ENCODE results near the gene RAD18.
A peak's percentile ranks its signal among the peaks of the same experiment; 100 is the strongest.

Gene RAD18

DNA sequence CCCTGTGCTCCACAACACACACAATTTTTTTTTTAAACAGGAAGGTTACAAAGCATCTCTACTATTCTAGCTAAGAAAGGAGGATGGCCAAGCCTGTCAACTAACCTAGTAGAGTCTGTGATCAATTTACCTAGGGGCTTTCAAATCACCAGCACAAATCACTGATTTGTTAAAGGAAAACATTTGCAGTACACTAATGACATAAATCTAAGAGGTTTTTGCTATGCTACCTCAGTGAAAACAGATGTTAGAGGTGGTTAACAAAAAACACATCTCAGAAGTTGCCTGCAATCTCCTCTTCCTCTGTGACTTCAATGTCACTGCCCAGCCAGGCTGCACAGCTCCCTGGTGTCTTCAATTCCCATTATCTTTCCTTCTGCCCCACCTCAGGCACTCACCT is 72.0 kb downstream of the RAD18 start:
- no peak for DNase-seq

DNA sequence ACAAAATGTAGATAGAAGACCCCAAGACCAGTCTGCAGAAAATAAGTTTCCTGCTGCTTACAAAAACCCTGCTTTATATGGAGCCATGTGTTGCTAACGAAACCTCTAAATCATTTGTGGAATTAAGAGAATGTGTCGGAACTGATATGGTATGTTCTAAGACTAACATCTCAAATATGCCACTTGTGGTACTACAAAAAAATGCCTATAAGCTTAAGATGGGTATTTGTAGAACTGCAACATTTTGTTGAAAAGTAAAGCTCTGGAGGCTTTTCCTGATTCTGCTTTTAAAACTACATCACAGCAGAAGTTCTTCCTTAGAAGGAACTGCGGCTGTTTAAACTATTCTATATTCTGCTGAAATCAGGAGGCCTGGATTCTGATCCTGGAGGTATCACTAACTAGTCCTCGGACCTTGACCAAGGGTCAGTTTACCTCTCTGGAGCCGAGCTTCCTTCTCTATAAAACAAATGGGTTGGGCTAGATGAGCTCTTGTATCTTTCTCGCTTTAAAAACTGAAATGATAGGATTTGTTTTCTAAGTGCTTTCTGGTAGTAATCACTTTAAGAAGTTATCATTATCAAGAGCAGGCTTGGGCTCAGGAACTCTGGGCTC is 74.9 kb downstream of the RAD18 start:
- no peak for DNase-seq

DNA sequence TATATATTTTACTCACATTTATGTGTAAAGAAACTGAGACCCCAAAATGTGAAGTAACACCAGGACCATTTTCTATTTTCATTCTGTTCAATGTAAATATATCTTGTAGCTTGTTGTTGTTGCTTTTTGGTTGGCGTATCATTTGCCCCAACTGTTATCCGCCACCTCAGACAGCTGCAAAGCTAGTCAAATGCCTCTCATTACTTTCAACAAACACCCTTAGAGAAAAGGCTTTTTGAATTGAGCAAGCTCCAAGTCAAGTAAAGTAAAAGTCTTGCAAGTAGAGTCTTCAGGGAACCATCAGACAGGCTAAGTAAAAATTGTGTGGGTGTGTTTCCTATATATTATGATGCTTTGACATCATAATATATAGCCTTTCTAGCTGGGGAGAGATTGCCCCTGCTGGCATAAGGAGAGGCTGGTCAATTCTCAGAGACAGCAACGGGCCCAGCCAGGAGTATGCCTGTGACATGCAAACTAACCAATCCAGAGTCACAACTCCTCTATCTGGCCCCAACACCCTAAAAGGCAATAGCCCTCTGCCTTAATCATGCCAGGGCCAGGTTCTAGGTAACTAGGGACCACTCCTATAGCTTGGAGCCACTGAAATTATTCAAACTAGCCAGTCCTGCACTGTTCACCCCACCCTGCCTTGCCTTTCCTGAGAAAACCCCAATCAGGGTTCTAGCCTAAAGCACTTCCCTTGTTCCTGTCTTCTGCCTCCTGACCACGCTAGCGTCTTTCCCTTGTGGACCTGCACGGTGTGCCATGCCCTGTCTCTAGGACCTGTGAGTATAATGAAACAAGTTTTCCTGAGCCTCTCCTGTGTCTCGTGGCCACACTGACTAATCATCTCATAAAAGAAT is 75.6 kb downstream of the RAD18 start:
- DNase-seq: no peak

DNA sequence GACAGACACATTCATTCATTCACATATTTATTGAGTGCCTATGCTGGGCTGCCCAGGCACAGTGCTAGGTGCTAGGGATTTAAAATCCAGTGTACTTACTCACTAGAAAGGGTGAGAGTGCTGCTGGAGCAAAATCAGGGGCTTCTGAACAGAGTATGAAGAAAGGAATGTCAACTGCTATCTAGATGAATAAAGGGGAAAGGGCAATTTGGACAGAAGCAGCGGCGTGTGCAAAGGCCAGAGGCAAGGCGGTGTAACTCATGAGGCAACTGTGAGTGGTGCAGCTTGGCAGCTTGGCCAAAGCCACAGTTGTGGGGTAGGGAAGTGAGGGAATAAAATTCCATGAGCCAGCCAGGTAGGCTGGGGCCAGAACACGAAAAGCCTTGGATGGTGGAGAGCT is 76.7 kb downstream of the RAD18 start:
- DNase-seq: no peak

DNA sequence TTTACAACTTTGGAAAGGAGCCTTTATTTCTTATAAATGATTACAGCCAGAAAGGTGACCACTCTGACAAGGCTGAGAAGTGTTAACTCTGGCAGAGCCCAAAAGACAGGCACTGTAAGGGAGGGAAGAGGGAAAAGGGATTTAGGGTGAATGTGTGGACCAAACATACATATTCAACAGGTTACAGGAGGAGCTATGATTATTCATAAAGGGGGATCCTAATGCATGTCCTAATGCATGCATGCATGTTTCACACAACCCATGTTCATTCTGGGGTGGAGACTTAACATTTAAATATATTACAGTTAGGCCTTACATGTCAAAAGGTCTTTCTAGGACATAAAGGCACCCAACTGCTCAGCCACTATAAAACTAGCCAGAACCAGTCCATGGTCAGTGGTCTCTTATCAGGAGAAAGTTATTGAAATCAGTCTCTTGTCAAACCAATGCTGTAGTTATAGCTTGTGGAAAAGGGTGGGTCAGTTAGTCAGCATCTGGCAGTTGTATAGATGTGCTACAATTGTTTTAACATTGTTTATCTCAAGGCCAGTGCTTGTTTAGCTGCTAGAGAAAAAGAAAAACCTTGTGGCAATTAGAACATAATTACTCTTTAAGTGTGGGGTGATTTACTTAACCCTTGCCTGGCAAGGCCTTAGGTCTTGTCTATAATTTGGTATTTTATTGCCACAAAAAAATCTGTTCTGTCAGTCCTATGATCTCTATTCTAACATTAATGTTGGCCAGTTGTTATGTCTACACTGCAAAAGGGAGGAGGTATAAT is 77.5 kb downstream of the RAD18 start:
- DNase-seq: no peak

DNA sequence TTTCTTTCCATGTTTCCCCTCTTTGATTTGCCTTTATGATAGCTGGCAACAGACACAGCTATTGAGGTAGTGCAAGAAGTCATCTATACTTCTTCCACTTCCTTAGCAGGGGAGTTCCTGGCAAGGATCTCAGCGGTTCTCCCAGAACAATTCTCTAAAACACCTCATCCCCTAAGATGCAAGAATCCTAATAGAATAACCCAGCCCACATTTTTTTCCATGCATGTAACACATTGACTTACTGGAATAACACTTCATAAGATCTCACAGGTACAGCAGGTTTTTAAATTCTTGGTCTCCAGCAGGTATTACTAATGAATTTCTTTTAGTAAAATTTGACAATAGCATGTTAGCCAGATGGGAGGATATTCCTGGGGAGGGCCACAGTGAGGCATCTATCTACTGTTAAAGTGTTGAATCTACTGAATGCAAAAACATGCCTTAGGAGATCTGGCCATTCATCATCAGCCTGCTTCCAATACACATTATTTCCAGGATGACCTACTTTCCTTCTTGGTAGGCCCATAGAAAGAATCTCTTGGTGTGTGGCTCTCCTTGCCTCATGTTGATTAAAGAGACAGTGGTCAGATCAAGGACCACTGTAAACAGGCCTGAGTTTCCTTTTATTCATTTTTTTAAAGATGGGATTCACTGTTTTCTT is 78.5 kb downstream of the RAD18 start:
- DNase-seq: no peak

DNA sequence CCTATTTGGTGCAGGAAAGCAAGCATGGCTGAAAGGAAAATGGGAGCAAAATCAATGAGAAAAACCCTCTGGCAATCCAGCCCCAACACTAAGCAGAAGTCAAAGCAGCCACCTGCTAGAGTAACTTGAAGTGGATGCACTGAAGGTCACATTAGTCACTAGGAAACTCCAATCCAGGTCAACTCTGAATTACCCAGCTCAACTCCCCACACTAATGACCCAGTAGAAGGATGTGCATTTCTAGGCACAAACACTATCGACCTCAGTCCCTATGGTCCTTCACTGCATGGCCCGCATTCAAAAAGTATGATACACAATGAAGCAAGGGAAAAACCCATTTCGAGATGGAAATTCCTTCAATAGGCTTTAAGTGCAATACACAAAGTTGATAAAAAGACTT is 80.6 kb downstream of the RAD18 start:
- DNase-seq: no peak

DNA sequence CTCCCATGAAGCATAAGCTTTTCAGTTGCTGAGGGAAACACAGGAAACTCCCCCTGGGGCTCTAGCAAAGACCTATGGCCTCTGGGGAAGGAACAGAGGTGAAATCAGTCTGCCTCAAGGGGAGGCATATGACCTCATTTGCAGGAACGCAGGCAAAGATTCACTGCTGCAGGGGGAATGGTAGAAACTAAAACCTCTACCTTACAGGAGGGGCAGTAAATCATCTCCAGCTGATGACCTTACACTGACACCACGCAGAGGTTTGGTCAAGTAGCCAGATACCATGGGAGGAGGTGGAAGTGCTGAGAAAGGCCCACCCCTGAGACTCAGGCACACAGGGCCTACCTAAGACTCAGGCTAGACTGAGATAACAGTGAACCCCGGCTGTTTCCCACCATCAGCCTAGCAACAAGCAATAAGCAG is 81.1 kb downstream of the RAD18 start:
- no peak for DNase-seq

DNA sequence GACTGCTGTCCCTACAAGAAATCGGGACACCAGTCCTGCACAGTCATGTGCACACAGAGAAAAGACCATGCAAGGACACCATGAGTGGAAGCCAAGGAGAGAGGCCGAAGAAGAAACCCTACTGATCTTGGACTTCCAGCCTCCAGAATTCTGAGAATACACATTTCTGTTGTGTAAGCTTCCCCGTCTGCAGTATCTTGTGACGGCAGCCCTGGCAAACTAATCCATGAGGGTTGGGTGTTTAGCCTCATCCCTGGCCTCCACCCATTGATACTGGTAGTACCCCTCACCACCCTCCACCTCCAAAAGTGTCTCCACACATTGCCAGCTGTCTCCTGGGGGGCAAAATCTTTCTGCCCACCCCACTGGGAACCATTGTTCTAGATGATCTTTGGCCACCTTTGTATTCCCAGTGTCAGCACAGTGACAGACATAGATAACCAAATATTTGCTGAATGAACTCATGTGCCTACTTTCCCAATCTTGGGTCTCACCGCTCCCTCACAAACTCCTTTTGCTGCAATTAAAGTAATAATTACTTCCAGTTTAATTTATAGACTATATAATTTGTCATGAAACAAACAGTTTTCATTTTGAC is 83.8 kb downstream of the RAD18 start:
- no peak for DNase-seq

DNA sequence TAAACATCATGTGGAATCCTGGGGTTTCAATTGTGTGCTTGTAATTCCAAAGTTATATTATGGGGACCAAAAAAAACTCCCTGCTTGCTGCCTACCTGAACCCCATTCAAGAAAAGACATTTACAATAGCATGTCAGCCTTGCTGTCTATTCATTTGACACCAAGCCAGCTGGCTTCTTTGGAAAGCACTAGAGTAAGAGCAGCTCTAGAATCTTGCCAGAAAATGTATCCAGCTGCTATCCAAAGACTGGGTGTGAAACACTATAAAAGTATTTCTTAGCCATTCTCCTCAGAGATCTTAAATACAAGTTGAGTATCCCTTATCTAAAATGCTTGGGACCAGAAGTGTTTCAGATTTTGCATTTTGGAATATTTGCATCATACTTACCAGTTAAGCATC is 87.4 kb downstream of the RAD18 start:
- no peak for DNase-seq

DNA sequence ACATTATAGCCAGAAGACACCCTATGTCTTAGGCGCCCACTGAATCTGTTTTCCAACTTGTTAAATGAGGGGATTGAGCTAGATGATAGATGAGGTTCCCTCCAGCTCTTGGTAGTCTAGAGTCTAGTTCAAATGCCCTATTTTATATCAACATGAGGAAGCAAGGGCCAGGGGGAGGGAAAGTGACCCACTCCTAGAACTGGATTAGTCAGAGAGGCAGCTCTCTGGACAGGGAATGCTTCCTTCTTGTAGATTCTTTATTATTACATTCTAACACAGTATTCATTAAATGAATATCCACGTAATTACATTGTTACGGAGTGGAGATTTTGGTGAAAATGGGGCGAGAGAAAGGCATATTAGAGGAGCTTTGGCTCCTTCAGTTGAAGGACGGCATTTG is 89.5 kb downstream of the RAD18 start:
- no peak for DNase-seq

DNA sequence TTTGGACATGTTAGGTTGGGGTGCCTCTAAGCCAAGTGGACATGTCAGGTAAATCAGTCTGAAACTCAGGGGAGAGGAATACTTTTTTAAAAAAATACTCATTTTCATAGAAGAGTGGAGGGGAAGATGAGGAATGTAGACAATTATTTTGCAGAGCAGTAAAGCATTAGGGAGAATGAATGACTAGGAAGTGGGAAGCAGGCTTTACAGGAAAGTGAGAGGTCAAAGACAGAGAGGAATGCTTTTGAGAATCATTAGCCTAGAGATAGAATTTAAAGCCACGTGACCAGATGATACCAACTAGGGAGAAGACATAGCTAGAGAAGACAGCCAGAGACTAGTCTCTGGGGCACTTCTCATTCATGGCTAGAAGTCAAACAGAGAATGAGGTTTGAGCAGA is 91.0 kb downstream of the RAD18 start:
- no peak for DNase-seq

DNA sequence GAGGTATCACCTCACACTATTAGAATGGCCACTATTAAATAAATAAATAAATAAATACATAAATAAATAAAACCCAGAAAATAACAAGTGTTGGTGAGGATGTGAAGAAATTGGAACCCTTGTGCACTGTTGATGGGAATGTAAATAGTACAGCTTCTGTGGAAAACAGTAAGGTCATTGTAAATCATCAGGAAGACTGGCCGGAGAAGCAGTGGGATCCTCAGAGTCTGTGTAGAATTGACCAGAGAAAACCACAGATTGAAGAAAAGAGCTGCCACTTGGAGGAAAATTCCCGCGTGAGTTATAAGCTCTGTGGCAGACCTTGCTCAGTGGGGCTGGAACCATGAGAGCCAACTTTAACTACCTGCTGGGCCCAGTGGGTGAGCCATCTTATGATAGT is 92.0 kb downstream of the RAD18 start:
- DNase-seq: no peak

DNA sequence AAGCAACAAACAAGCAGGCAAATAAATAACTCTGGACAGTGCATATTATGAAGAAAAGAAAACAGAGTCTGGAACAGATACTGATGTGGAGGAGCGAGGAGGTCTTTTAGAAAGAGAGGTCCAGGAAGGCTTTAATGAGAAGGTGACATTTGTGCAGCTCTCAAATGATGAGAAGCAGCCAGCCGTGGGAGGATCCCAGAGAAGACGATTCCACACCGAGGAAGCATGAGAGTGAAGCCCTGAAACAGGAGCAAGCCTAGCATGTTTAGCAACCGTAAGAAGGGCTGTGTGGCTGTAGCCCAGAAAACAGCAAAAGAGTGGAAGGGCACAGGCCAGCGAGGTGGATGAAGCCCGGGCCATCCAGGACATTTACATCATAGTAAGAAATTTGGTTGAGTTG is 93.1 kb downstream of the RAD18 start:
- DNase-seq: no peak

DNA sequence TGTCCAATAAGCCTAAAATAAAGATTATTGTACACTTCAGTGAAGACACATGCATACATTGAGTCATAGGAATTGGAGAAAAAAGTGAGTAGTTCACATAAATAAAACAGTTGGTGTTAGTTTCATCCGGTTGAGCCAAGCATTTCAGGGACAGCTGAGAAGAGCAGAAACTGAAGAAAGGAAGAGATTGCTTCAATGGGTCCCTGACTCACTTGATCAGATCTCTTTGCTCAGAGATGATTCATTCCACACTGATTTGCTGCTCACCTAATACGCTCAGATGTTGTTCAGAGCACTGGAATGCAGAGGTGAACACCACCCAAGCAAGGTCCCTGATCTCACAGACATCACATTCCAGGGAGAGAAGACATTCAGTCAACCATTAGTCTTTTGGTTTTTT is 93.7 kb downstream of the RAD18 start:
- DNase-seq: no peak

DNA sequence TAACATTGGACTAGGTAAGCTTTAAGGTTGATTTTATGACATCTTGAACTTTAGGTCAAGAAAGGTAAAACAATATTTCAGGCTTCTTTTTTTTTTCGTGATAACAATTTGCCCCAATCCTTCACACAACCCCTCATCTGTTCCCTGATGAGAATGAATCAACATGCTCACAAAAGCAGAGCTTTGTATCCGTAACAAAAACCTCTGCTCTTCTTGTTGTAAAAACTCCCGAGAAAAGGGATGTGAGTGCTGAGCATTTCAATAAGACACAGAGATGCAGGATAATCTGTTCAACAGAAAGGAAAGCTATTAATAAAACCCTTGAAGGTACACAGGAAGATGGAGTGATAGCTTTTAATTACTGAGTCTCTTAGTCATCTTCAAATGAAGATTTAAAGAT is 94.3 kb downstream of the RAD18 start:
- no peak for DNase-seq

DNA sequence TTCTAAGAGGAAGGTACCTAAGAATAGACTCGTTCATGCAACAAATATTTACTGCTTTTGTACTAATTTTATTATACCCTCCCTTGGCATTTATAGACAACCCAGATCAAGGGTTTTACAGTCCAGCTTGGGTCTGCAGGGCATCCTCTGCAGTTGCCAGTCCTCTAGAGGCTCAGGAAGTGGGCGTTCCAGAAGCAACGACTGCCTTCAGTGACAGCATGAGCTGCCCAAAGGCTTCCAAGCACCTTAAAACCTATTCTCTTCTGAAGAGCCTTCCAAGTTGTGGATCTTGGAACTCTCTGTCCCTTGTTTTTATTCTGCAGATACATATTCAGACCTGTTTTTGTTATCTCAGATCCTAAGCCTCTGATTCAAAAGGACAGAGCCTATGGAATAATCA is 95.6 kb downstream of the RAD18 start:
- no peak for DNase-seq

DNA sequence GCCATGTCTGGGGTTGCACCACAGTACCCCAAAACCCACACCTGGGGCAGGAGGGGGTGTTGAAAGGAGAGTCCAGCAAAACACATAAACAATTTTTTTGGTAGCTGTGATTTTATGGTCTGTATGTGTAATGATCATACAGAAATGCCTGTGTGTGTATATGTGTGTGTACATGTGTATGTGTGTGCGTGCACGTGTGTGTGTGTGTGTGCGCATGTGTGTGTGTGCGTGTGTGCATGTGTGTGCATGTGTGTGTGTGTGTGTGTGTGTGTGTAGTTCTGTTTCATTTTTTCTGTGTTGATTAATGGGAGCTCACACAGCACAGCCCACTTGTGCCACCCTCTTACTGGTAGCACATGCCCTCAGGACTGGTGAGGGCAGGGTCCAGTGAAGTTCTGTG is 97.6 kb downstream of the RAD18 start:
- DNase-seq: no peak

DNA sequence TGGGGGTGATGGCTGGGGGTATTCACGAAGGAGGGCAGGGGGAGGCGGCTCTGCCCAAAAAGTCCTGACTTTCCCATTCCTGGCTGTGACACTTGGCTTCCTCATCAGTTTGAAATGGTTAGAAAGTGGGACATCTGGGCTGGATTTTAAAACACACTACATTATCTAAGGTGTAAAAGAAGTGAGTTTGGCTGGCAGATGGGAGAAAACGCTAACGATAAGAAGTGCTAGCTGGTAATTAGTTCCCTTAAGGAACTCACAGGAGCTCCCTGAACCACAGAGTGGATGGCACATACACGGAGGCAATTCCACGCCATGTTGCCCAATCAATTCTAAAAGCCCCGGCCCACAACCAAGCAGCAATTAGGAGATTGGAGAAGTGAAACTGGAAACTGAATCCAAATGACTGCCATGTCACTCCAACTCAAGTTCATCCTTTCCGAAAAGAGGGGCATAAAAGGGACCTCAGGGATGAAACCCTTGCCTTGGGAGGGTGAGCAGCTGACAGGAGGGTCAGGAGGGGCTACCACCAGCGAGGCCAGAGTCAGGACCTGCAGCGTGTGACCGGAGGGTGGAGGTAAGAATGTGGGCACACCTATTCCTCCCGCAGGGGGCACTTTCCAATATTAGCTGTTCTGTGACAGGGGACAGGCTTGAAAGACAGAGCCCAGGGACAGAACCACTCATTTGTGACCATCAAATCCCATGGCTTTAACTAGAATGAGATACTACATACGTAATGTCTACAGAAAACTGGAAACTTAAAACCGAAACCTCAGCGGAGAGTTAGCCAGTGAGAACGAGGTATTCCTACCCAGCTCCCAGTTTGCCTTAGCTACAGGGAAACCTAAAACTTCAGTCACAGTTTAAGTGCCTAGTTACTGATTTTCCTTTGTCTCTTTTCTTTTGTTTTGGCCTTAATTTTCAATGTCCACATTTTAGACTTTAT is 98.6 kb downstream of the RAD18 start:
- DNase-seq: peak; percentile 3 to 25

DNA sequence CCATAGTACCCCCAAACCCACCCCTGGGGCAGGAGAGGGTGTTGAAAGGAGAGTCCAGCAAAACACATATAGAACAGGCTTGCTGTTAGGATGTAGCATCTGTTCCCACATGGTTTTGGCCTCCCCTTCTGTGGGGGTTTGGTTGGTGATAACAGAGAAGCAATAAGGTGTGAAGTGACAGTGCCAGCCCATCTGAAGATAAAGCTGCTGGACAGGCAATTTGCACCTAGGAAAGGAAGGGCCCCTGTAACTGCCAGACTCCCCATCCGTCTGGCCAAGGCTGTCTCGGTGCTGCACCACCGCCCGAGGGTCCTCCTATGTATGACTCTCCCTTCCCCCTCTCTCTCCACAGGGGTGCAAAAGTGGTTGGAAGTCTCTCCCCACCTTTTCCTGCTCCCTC is 99.4 kb downstream of the RAD18 start:
- no peak for DNase-seq

DNA sequence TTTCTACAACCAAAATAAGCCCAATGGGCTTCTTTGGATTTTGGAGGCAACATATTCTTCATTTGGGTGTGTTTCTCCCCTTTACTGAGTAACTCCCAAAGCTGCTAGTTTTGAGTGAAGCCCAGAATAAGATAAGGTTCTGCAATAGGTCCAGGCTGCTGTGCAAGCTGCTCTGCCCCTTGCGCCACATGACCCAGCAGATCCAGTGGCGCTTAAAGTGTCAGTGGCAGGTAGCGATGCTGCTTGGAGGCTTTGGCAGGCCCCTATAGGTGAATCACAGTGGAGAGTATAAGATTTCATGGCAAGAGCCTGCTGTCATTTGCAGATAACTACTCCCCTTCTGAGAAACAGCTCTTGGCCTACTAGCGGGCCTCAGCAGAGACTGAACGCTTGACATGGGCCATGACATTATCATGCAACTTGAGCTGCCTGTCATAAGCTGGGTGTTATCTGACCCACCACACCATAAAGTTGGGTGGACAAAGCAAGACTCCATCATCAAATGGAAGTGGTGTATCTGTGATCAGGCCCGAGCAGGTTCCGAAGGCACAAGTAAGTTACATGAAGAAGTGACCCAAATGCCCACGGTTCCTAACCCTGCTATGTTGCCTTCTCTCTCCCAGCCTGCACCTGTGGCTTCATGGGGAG is 105.4 kb downstream of the RAD18 start:
- DNase-seq: no peak
